Panc1 (cell line): ENCODE data around the gene UBTD1. TPM values are rescaled to one million over a fixed set of nuclear protein-coding genes. Genes with fewer than 3 reads are reported as not detected.

Source experiments
- ATAC-seq: fragments of 200-7000 bp; cut with Tn5 transposase; 2 replicates; pipeline ENCODE4 v1.9.1; 2020; ENCODE audit warnings: mild to moderate bottlenecking, moderate library complexity
- BruUV-seq: library from RNA; stranded (reverse); fragments of 400-500 nt; replicated peaks from 2 replicates; lab custom pipeline; 2021; lab: Mats Ljungman, UMichigan
- CTCF ChIA-PET: fragments of 300-600 bp; sonication (Branson Sonifier 250); formaldehyde crosslinking; loops from one replicate; lab custom pipeline; 2022; ENCODE audit warnings: antibody characterized with exemption; lab: Charles Lee
- POLR2A ChIA-PET: fragments of 300-600 bp; sonication (Branson Sonifier 250); formaldehyde crosslinking; loops from one replicate; lab custom pipeline; 2022; ENCODE audit warnings: antibody characterized with exemption; lab: Charles Lee
- DNase-seq: peaks from one replicate; pipeline ENCODE4 v3.0.0-alpha.2; 2010; ENCODE audit warnings: low read depth, low spot score
- H3K27ac ChIP-seq: 2 replicates; pipeline ENCODE4 v1.5.1; 2011; ENCODE audit warnings: mild to moderate bottlenecking, low read length, inconsistent platforms
- H3K27me3 ChIP-seq: fragments of 200-500 bp; sonication (Bioruptor generic); 2 replicates; pipeline ENCODE4 v1.6.0; 2014; ENCODE audit warnings: low read length, inconsistent platforms; ENCODE audit not compliant: control insufficient read depth, insufficient read depth
- H3K36me3 ChIP-seq: fragments of 200-500 bp; sonication (Bioruptor generic); 2 replicates; pipeline ENCODE4 v1.5.1; 2014; ENCODE audit warnings: inconsistent platforms, mild to moderate bottlenecking, low read length, moderate library complexity; ENCODE audit not compliant: control insufficient read depth, insufficient read depth
- H3K4me1 ChIP-seq: 2 replicates; pipeline ENCODE4 v1.5.1; 2011; ENCODE audit warnings: inconsistent platforms, mild to moderate bottlenecking, low read length, moderate library complexity; ENCODE audit not compliant: control insufficient read depth, insufficient read depth
- H3K4me3 ChIP-seq, 2 experiments: 2 replicates each; pipeline ENCODE4 v1.5.1; 2011 to 2012; ENCODE audit warnings: low read depth in 2 of 2, low read length in 2 of 2, mild to moderate bottlenecking in 2 of 2, inconsistent platforms in 1 of 2, moderate library complexity in 1 of 2
- H3K9me3 ChIP-seq: fragments of 200-500 bp; sonication (Bioruptor generic); 2 replicates; pipeline ENCODE4 v1.5.1; 2014; ENCODE audit warnings: low read depth, mild to moderate bottlenecking, inconsistent platforms, low read length, moderate library complexity; ENCODE audit not compliant: control insufficient read depth, insufficient read depth
- CTCF ChIP-seq: fragments of 450-650 bp; IDR thresholded peaks from 2 replicates; pipeline ENCODE4 v1.5.1; 2017; ENCODE audit warnings: mild to moderate bottlenecking
- POLR2AphosphoS5 ChIP-seq: IDR thresholded peaks from 2 replicates; pipeline ENCODE4 v1.6.1; 2012; ENCODE audit warnings: mild to moderate bottlenecking, low read depth, low read length, moderate library complexity
- REST ChIP-seq, 2 experiments: IDR thresholded peaks; 2 replicates each; pipeline ENCODE4 v1.6.1; 2011 to 2012; ENCODE audit warnings: low read depth in 2 of 2, control low read depth in 1 of 2, low read length in 1 of 2, mild to moderate bottlenecking in 1 of 2, moderate library complexity in 1 of 2; ENCODE audit not compliant: insufficient read depth in 1 of 2
- SIN3A ChIP-seq: IDR thresholded peaks from 2 replicates; pipeline ENCODE4 v1.6.1; 2012; ENCODE audit warnings: low read depth, mild to moderate bottlenecking, low read length, moderate library complexity, borderline replicate concordance; ENCODE audit not compliant: insufficient read depth
- TCF7L2 ChIP-seq: IDR thresholded peaks from 2 replicates; pipeline ENCODE4 v1.6.1; 2011; ENCODE audit warnings: mild to moderate bottlenecking, low read depth, low read length, inconsistent platforms
- in situ Hi-C: cut with HindIII; loops from 2 replicates; pipeline ENCODE4 v1.10.0; 2016; ENCODE audit warnings: low sequenced_read_pairs, low pct_unique_long_range_greater_than_20kb
- intact Hi-C: fragments of 100-400 bp; cut with micrococcal nuclease; formaldehyde crosslinking; loops from one replicate; pipeline ENCODE4 v1.10.0; 2022; ENCODE audit not compliant: unreplicated experiment
- total RNA-seq: library from RNA; stranded (reverse); gene quantifications from one replicate; pipeline ENCODE4 v1.2.1, GENCODE V29; 2021; ENCODE audit not compliant: unreplicated experiment

UBTD1 gene
- total RNA-seq, 1 experiment from 2014 or later, result 55.6 TPM

- Histone ChIP-seq H3K4me3 (no peak overlapping the region), H3K27ac (no peak overlapping the region), H3K9me3 (no peaks in the 10 kb centered on the region), H3K27me3 (no peaks in the 10 kb centered on the region), H3K36me3 (peaks cover 19% of the 10 kb centered on the region), H3K4me1 (no peaks in the 10 kb centered on the region)
- intact Hi-C loops, result no loop called here
- POLR2A ChIA-PET, result no interaction called here
- ATAC-seq, result peak; percentile 9; the same call in 1 of the 2 replicates
- TF ChIP-seq REST (IDR thresholded peaks at IDR 0.05; ENCODE audit: insufficient read depth in 1 of 2, low read depth in 2 of 2, low read length in 1 of 2) (no peak), SIN3A (no peak), TCF7L2 (no peak), POLR2AphosphoS5 (no peak; the same call in 1 of the 2 replicates), CTCF (no peak)
- CTCF ChIA-PET, result no interaction called here
- in situ Hi-C loops, result no loop called here
- TSS peak; percentile 13 for BruUV-seq
- no peak for DNase-seq
Measured at GRCh38 chr10:97454330-97455036, 44.2 kb upstream of the UBTD1 start.

- Histone ChIP-seq H3K36me3 (peaks cover 24% of the 10 kb centered on the region), H3K27ac (no peak overlapping the region), H3K9me3 (no peaks in the 10 kb centered on the region), H3K4me3 (no peak overlapping the region), H3K27me3 (no peaks in the 10 kb centered on the region), H3K4me1 (no peaks in the 10 kb centered on the region)
- ChIA-PET POLR2A (interaction anchor here (0.5 kb wide), 1 partner anchor 98 kb away, joined by 8 read pairs; no protein-coding TSS in a partner anchor), CTCF (no interaction called here)
- TF ChIP-seq POLR2AphosphoS5, result no peak
- TF ChIP-seq REST (IDR thresholded peaks at IDR 0.05; ENCODE audit: insufficient read depth in 1 of 2, low read depth in 2 of 2, low read length in 1 of 2), result no peak
- no peak for TF ChIP-seq CTCF
- TF ChIP-seq TCF7L2, result no peak
- no peak for TF ChIP-seq SIN3A
- intact Hi-C loops (no loop called here), in situ Hi-C loops (no loop called here)
- DNase-seq (no peak), ATAC-seq (no peak)
- no TSS peak for BruUV-seq
Measured at GRCh38 chr10:97456034-97456685, 42.6 kb upstream of the UBTD1 start.
